CD4-positive, alpha-beta T cell treated with Interleukin-15 for 4 hours (primary cell): Measurements from ENCODE around the gene CNST.
"Not testable (repeated sequence)": the region's sequence is repeated elsewhere in the genome, so short reads cannot be mapped to it uniquely, and the experiment has no call there.

Experiments
- DNase-seq: peaks from one replicate; pipeline ENCODE4 v3.0.0-alpha.2; 2020; ENCODE audit warnings: low spot score

The CNST gene

DNA sequence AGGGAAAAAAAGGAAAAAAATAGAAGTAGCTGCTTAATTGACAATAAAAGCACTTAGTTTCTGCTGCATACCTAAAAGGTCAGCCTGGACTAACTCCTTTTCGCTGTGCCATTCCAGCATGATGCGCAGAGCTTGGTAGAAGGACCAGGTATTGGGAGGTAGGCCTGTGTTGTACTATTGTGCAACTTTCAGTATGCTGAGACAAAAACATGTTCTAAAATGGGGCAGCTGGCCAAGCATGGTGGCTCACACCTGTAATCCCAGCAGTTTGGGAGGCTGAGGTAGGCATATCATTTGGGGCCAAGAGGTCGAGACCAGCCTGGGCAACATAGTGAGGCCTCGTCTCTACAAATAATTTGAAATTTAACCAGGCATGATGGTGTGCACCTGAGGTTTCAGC lies 142.9 kb downstream of the CNST start:
- DNase-seq = no peak

DNA sequence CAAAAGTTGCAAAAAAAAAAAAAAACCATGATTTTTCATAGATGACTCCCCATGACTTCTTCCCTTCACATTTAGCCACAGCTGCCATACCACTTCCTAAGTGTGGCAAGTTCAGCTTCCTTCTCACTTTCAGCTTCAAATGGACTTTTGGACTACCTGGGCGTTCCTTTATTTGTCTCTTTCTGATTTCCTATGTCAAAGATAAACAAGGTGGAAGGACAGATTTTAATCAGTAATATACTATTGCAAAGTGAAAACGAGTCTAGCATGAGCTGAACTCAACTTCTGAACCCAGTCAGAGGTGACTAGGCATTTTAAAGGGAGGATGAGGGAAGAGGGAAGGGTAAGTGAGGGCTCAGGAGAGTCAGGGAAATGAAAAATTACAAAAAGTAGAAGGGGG lies 143.6 kb downstream of the CNST start:
- DNase-seq = no peak

GRCh38 chr1:246711548-246712003 lies 145.3 kb downstream of the CNST start:
- no peak for DNase-seq

DNA sequence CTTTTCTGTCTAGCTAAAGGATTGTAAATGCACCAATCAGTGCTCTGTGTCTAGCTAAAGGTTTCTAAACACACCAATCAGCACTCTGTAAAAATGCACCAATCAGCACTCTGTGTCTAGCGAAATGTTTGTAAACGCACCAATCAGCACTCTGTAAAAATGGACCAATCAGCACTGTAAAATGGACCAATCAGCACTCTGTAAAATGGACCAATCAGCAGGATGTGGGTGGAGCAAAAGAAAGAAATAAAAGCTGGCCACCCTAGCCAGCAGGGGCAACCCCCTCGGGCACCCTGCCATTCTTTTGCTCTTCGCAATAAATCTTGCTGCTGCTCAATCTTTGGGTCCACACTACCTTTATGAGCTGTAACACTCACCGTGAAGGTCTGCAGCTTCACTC lies 146.2 kb downstream of the CNST start:
- DNase-seq = not testable (repeated sequence)
